SIG-M5 (cell line): ENCODE data around the gene ARID1B.

Source experiments
- DNase-seq: peaks from one replicate; lab custom pipeline; 2025; lab: John Stamatoyannopoulos, UW

The ARID1B gene

GRCh38 chr6:156906451-156906850 is 129.3 kb downstream of the ARID1B start:
- no peak for DNase-seq

- no peak for DNase-seq
These were observed 132.2 kb downstream of the ARID1B start for GRCh38 chr6:156909212-156910010.

GRCh38 chr6:156910011-156910334 is 132.8 kb downstream of the ARID1B start:
- no peak for DNase-seq

GRCh38 chr6:156910938-156911337 is 133.8 kb downstream of the ARID1B start:
- no peak for DNase-seq

- DNase-seq = no peak
These were observed 134.4 kb downstream of the ARID1B start for GRCh38 chr6:156911581-156911980.

- no peak for DNase-seq
These were observed 135.3 kb downstream of the ARID1B start for GRCh38 chr6:156912431-156912830.

GRCh38 chr6:156914181-156914580 is 137.0 kb downstream of the ARID1B start:
- no peak for DNase-seq

- no peak for DNase-seq
These were observed 139.1 kb downstream of the ARID1B start for GRCh38 chr6:156916130-156916801.

- DNase-seq = no peak
These were observed 140.0 kb downstream of the ARID1B start for GRCh38 chr6:156917213-156917612.

GRCh38 chr6:156918647-156919046 is 141.5 kb downstream of the ARID1B start:
- no peak for DNase-seq

GRCh38 chr6:156919370-156919769 is 142.2 kb downstream of the ARID1B start:
- DNase-seq = no peak

- DNase-seq = no peak
These were observed 142.7 kb downstream of the ARID1B start for GRCh38 chr6:156919814-156920369.

GRCh38 chr6:156924246-156924645 is 147.1 kb downstream of the ARID1B start:
- DNase-seq = no peak

- no peak for DNase-seq
These were observed 147.8 kb downstream of the ARID1B start for GRCh38 chr6:156925026-156925425.

GRCh38 chr6:156925718-156926607 is 148.8 kb downstream of the ARID1B start:
- no peak for DNase-seq

- no peak for DNase-seq
These were observed 150.9 kb downstream of the ARID1B start for GRCh38 chr6:156928126-156928525.

GRCh38 chr6:156928972-156929371 is 151.8 kb downstream of the ARID1B start:
- no peak for DNase-seq

- DNase-seq = no peak
These were observed 154.1 kb downstream of the ARID1B start for GRCh38 chr6:156931283-156931682.

- DNase-seq = no peak
These were observed 156.3 kb downstream of the ARID1B start for GRCh38 chr6:156933201-156934068.

GRCh38 chr6:156934069-156934460 is 156.9 kb downstream of the ARID1B start:
- no peak for DNase-seq

- no peak for DNase-seq
These were observed 157.8 kb downstream of the ARID1B start for GRCh38 chr6:156935000-156935399.
